SK-N-MC (cell line): Measurements from ENCODE around the gene CLK2.

Experiments
- EZH2 ChIP-seq: fragments of 200-600 bp; sonication (generic); IDR thresholded peaks from one replicate; pipeline ENCODE4 v1.6.1; 2017; ENCODE audit warnings: antibody characterized with exemption
- POLR2AphosphoS5 ChIP-seq: IDR thresholded peaks from 2 replicates; pipeline ENCODE4 v1.6.1; 2012; ENCODE audit warnings: mild to moderate bottlenecking, low read depth, low read length, borderline replicate concordance

- TF ChIP-seq EZH2, result no peak
- TF ChIP-seq POLR2AphosphoS5, result no peak
These were observed 40.0 kb upstream of the CLK2 start for GRCh38 chr1:155313261-155313660.
